K562 (cell line): ENCODE data around the gene SGO1. TPM values are rescaled to one million over a fixed set of nuclear protein-coding genes. Genes with fewer than 3 reads are reported as not detected.

Experiments
- ATAC-seq: fragments of 200-7000 bp; cut with Tn5 transposase; 3 replicates; pipeline ENCODE4 v1.9.1; 2020; ENCODE audit warnings: moderate library complexity
- BruUV-seq: library from RNA; stranded (reverse); fragments of 400-500 nt; replicated peaks from 2 replicates; lab custom pipeline; 2021; lab: Mats Ljungman, UMichigan
- CTCF ChIA-PET: fragments of 300-600 bp; formaldehyde crosslinking; extraction: SDS; loops from one replicate; lab custom pipeline; 2021; ENCODE audit warnings: low intra/inter-chr PET ratio; lab: Yijun Ruan, JAX
- POLR2A ChIA-PET: fragments of 300-600, 350-650 bp; sonication (Branson Sonifier 250); formaldehyde crosslinking; extraction: SDS; loops from one replicate; lab custom pipeline; 2021; ENCODE audit warnings: antibody characterized with exemption, inconsistent platforms; lab: Yijun Ruan, JAX
- DNase-seq, 4 experiments: peaks; one replicate each; pipeline versions ENCODE4 v3.0.0 to v3.0.0-alpha.2; 2011 to 2018; ENCODE audit warnings: low spot score in 3 of 4, mixed read lengths in 3 of 4; ENCODE audit errors: extremely low read depth in 1 of 4
- FAIRE-seq: peaks from 2 replicates; lab custom pipeline; 2011; peaks lifted over from hg19 to GRCh38; lab: Jason Lieb, UNC
- H2AFZ ChIP-seq: 2 replicates; pipeline ENCODE4 v1.6.0; 2011; ENCODE audit warnings: low read depth, low read length, control low read depth, inconsistent platforms
- H3K27ac ChIP-seq: fragments of 200-600 bp; 3 replicates; pipeline ENCODE4 v1.8.0; 2011; ENCODE audit warnings: low read depth, mild to moderate bottlenecking, control low read depth, inconsistent platforms, low read length, moderate library complexity, mixed read lengths; ENCODE audit errors: extremely low read depth
- H3K27me3 ChIP-seq, 2 experiments: fragments of 300-600 bp in 1 of 2; 2 replicates in 1 of 2; 3 replicates in 1 of 2; pipeline versions ENCODE4 v1.6.0 to v1.8.0; 2011; ENCODE audit warnings: inconsistent platforms in 2 of 2, low read length in 2 of 2, mild to moderate bottlenecking in 1 of 2, mixed read lengths in 1 of 2, moderate library complexity in 1 of 2; ENCODE audit not compliant: control insufficient read depth in 2 of 2, insufficient read depth in 2 of 2
- H3K36me3 ChIP-seq: fragments of 300-600 bp; 3 replicates; pipeline ENCODE4 v1.8.0; 2011; ENCODE audit warnings: mild to moderate bottlenecking, low read length, inconsistent platforms; ENCODE audit not compliant: control insufficient read depth, insufficient read depth
- H3K4me1 ChIP-seq, 2 experiments: fragments of 200-600 bp in 1 of 2; replicated peaks in 1 of 2; 2 replicates in 1 of 2; 3 replicates in 1 of 2; pipeline versions ENCODE4 v1.5.1 to v1.8.0; 2011; ENCODE audit warnings: inconsistent platforms in 2 of 2, low read length in 2 of 2, mild to moderate bottlenecking in 1 of 2, mixed read lengths in 1 of 2, moderate library complexity in 1 of 2; ENCODE audit not compliant: control insufficient read depth in 2 of 2, insufficient read depth in 2 of 2
- H3K4me2 ChIP-seq: 2 replicates; pipeline ENCODE4 v1.6.1; 2011; ENCODE audit warnings: low read length, control low read depth, inconsistent platforms, mixed read lengths; ENCODE audit not compliant: insufficient read depth
- H3K4me3 ChIP-seq: fragments of 200-600 bp; sonication (generic), shearing (Covaris generic); 2 replicates; pipeline ENCODE4 v1.5.1; 2016; ENCODE audit warnings: control low read depth, inconsistent platforms
- H3K79me2 ChIP-seq: fragments of 200-600 bp; 3 replicates; pipeline ENCODE4 v1.8.0; 2011; ENCODE audit warnings: low read length, inconsistent platforms; ENCODE audit not compliant: control insufficient read depth, insufficient read depth
- H3K9ac ChIP-seq, 2 experiments: 2 replicates each; pipeline versions ENCODE4 v1.6.0 to v1.6.1; 2011; ENCODE audit warnings: low read depth in 2 of 2, low read length in 2 of 2, control low read depth in 1 of 2, inconsistent platforms in 1 of 2, mild to moderate bottlenecking in 1 of 2, mixed read lengths in 1 of 2; ENCODE audit not compliant: insufficient read depth in 1 of 2
- H3K9me1 ChIP-seq: one replicate; pipeline ENCODE4 v1.6.0; 2011; ENCODE audit warnings: inconsistent platforms, mild to moderate bottlenecking, low read length, moderate library complexity; ENCODE audit not compliant: control insufficient read depth, insufficient read depth
- H3K9me3 ChIP-seq: replicated peaks from 2 replicates; pipeline ENCODE4 v1.5.1; 2011; ENCODE audit warnings: low read depth, low read length, inconsistent platforms; ENCODE audit not compliant: control insufficient read depth, insufficient read depth
- H4K20me1 ChIP-seq: replicated peaks from 2 replicates; pipeline ENCODE4 v1.6.1; 2011; ENCODE audit warnings: low read length, inconsistent platforms, mixed read lengths; ENCODE audit not compliant: control insufficient read depth, insufficient read depth
- FOSL1 ChIP-seq: fragments of 200-800 bp; sonication (Bioruptor generic); conservative IDR thresholded peaks from 2 replicates; pipeline ENCODE4 v1.6.1; 2016; ENCODE audit warnings: missing genetic modification characterization, missing compliant biosample characterization
- ZNF717 ChIP-seq: fragments of 250-450 bp; sonication (Bioruptor Pico); IDR thresholded peaks from 2 replicates; pipeline ENCODE4 v1.5.0; 2021
- WGBS: fragments of 100-300 bp; shearing (Covaris generic); methylation state at CpG from one replicate; pipeline ENCODE4 v1.1.6; 2016; ENCODE audit warnings: low coverage, mixed read lengths; ENCODE audit not compliant: insufficient coverage; ENCODE audit errors: missing lambda C conversion rate; 5-methylcytosine and 5-hydroxymethylcytosine counted together
- in situ Hi-C: fragments of 300-500 bp; cut with MboI; formaldehyde crosslinking; loops from 4 replicates; pipeline ENCODE4 v1.15.0; 2018; ENCODE audit warnings: inconsistent platforms, mixed read lengths
- intact Hi-C: fragments of 100-400 bp; cut with micrococcal nuclease; formaldehyde crosslinking; loops from 2 replicates; pipeline ENCODE4 v1.14.2; 2022
- polyA plus RNA-seq, 8 experiments: library from polyadenylated mRNA; depleted of rRNA in 4 of 8; stranded (reverse) in 5 of 8; unstranded in 3 of 8; fragments of >200 nt; fragmentation: Nextera tagmentation in 2 of 8; fragmentation: Illumina TruSeq in 1 of 8; extraction: Ambion mirVana in 2 of 8; extraction: Trizol in 1 of 8; gene quantifications; 2 replicates each; pipeline versions ENCODE4 v1.2.1 to v1.2.3, GENCODE V29; 2011 to 2014; ENCODE audit warnings: inconsistent platforms in 1 of 8, missing spikeins in 1 of 8
- total RNA-seq, 7 experiments: library from RNA; depleted of rRNA in 6 of 7; stranded (reverse); fragments of >200 nt in 6 of 7; fragmentation: Illumina TruSeq in 2 of 7; extraction: Trizol in 2 of 7; gene quantifications; 2 replicates each; pipeline versions ENCODE4 v1.2.1 to v1.2.3, GENCODE V29; 2011 to 2021; ENCODE audit warnings: low replicate concordance in 1 of 7
- TF ChIP-seq, protein P1 (sequence below): sonication (generic); formaldehyde crosslinking; IDR thresholded peaks from 2 replicates; pipeline ENCODE4 v1.8.1; 2022; ENCODE audit warnings: missing genetic modification reagents

Gene SGO1
- total and polyA plus RNA-seq, 9 of the 15 experiments (the other 6 are each of a cell fraction or from before 2014, with no cell fraction given), result 13.7 to 57.3 (median 28.2) TPM

DNA sequence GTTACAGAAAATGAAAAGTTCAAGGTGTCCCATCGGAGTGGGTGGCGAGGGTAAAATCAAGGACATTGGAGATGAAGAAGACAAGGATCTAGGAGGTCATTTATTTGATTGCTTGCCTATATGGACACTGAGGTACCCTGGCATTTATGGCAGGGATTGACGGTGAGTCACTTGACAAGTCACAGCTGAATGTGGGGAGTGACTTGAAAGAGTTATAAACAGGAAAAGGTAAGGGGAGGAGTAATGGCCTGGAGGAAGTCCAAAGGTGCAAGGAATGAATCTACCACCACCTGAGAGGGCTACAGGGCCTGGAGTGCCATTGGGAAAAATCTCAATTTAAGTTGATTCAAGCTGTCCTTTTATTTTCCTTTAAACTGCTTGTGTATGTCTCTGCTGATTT lies 11.8 kb upstream of the SGO1 start:
- Histone ChIP-seq H3K4me1 (no peaks in the 10 kb centered on the region), H3K27ac (no peak overlapping the region), H3K27me3 (no peaks in the 10 kb centered on the region), H3K9ac (no peak overlapping the region), H3K9me1 (no peaks in the 10 kb centered on the region), H2AFZ (no peak overlapping the region), H3K9me3 (no peaks in the 10 kb centered on the region), H3K36me3 (no peaks in the 10 kb centered on the region), H3K79me2 (no peaks in the 10 kb centered on the region), H3K4me3 (no peak overlapping the region), H4K20me1 (no peaks in the 10 kb centered on the region), H3K4me2 (no peak overlapping the region)
- intact Hi-C loops, result no loop called here
- WGBS, result 5% methylated on average over 3 of the region's 3 CpGs
- no peak for DNase-seq
- no peak for TF ChIP-seq ZNF717
- CTCF ChIA-PET, result no interaction called here
- POLR2A ChIA-PET, result interaction anchor here (1.1 to 1.3 kb wide), 2 partner anchors 10 to 12 kb away, joined by 3 read pairs; no protein-coding TSS in a partner anchor
- FAIRE-seq, result no peak
- in situ Hi-C loops, result no loop called here
- no peak; the same call in 2 of the 3 replicates for ATAC-seq
- BruUV-seq, result no TSS peak

DNA sequence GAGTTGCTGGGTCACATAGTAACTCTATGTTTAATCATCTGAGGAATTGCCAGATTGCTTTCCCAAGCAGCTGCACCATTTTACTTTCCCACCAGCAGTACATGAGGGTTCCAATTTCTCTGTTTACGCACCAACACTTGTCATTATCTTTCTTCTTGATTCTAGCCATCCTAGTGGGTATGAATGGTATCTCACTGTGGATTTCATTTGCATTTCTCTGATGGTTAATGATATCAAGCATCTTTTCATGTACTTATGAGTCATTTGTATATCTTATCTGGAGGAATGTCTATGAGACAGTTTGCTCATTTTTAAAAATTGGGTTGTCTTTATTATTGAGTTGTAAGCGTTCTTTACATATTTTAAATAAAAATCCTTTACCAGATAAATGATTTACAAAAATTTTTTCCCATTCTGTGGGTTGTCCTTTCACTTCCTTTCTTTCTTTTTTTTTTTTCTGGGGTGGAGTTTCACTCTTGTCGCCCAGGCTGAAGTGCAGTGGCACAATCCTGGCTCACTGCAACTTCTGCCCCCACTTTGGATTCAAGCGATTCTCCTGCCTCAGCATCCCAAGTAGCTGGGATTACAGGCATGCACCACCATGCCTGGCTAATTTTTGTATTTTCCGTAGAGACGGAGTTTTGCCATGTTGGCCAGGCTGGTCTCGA lies 8.9 kb upstream of the SGO1 start:
- Histone ChIP-seq H3K9ac (0 out of 4 replicates have a peak overlapping the region, but pooled peaks of 1 of the 2 experiments have one; percentile 32), H4K20me1 (no peaks in the 10 kb centered on the region), H2AFZ (no peak overlapping the region; the same call in 1 of the 2 replicates), H3K9me1 (no peaks in the 10 kb centered on the region), H3K4me1 (no peaks in the 10 kb centered on the region), H3K4me2 (no peak overlapping the region), H3K9me3 (no peaks in the 10 kb centered on the region), H3K4me3 (no peak overlapping the region), H3K79me2 (no peaks in the 10 kb centered on the region), H3K36me3 (no peaks in the 10 kb centered on the region), H3K27me3 (no peaks in the 10 kb centered on the region), H3K27ac (no peak overlapping the region)
- intact Hi-C loops (no loop called here), in situ Hi-C loops (no loop called here)
- CTCF ChIA-PET, result no interaction called here
- WGBS, result 27% methylated on average over 7 of the region's 7 CpGs
- POLR2A ChIA-PET, result interaction anchor here (1.5 to 2.1 kb wide), 2 partner anchors 7 to 9 kb away, joined by 3 to 11 read pairs; partner anchors contain the start of gene SGO1
- peak; percentile 41; the same call in 1 of the 2 replicates for TF ChIP-seq FOSL1 (tag)
- TF ChIP-seq, protein P1, sequence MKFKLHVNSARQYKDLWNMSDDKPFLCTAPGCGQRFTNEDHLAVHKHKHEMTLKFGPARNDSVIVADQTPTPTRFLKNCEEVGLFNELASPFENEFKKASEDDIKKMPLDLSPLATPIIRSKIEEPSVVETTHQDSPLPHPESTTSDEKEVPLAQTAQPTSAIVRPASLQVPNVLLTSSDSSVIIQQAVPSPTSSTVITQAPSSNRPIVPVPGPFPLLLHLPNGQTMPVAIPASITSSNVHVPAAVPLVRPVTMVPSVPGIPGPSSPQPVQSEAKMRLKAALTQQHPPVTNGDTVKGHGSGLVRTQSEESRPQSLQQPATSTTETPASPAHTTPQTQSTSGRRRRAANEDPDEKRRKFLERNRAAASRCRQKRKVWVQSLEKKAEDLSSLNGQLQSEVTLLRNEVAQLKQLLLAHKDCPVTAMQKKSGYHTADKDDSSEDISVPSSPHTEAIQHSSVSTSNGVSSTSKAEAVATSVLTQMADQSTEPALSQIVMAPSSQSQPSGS, result no peak
- BruUV-seq, result no TSS peak
- ATAC-seq, result peak; percentile 24; the same call in 1 of the 3 replicates
- no peak for DNase-seq
- FAIRE-seq, result no peak
